CD14-positive monocyte (primary cell): Measurements from ENCODE around the gene TMEM87B. TPM values are rescaled to one million over a fixed set of nuclear protein-coding genes. Genes with fewer than 3 reads are reported as not detected.

Experiments used
- DNase-seq, 3 donors: peaks; one replicate each; pipeline ENCODE4 v3.0.0-alpha.2; 2011 to 2022
- H2AFZ ChIP-seq: 2 replicates; pipeline ENCODE4 v1.6.0; 2012; ENCODE audit warnings: mild to moderate bottlenecking, low read depth, low read length, inconsistent platforms; ENCODE audit not compliant: insufficient read depth, poor library complexity, severe bottlenecking
- H3K27ac ChIP-seq, 2 donors: 1 replicate in 1 of 2; 2 replicates in 1 of 2; pipeline ENCODE4 v1.5.1; 2012 to 2013; ENCODE audit warnings: low read length in 2 of 2, control low read depth in 1 of 2, inconsistent platforms in 1 of 2, low read depth in 1 of 2, mild to moderate bottlenecking in 1 of 2
- H3K27me3 ChIP-seq, 2 donors: one replicate each; pipeline versions ENCODE4 v1.6.0 to v1.6.1; 2011 to 2013; ENCODE audit warnings: low read length in 2 of 2; ENCODE audit not compliant: control insufficient read depth in 2 of 2, insufficient read depth in 2 of 2
- H3K36me3 ChIP-seq, 2 donors: replicated peaks in 1 of 2; 1 replicate in 1 of 2; 2 replicates in 1 of 2; pipeline versions ENCODE4 v1.5.1 to v1.6.1; 2012 to 2013; ENCODE audit warnings: low read length in 2 of 2, control low read depth in 1 of 2, inconsistent platforms in 1 of 2, mild to moderate bottlenecking in 1 of 2; ENCODE audit not compliant: insufficient read depth in 2 of 2, control insufficient read depth in 1 of 2
- H3K4me1 ChIP-seq, 2 donors: 1 replicate in 1 of 2; 2 replicates in 1 of 2; pipeline versions ENCODE4 v1.5.1 to v1.6.1; 2012 to 2013; ENCODE audit warnings: low read length in 2 of 2, control low read depth in 1 of 2, inconsistent platforms in 1 of 2, mild to moderate bottlenecking in 1 of 2, moderate library complexity in 1 of 2; ENCODE audit not compliant: insufficient read depth in 2 of 2, control insufficient read depth in 1 of 2
- H3K4me2 ChIP-seq: replicated peaks from 2 replicates; pipeline ENCODE3; 2012; ENCODE audit warnings: low read length, moderate library complexity, mild to moderate bottlenecking; ENCODE audit not compliant: poor library complexity, severe bottlenecking; ENCODE audit errors: extremely low read depth
- H3K4me3 ChIP-seq, 3 experiments: fragments of 200-600 bp in 1 of 3; sonication (generic) in 1 of 3; replicated peaks in 1 of 3; 1 replicate in 2 of 3; 2 replicates in 1 of 3; pipeline ENCODE4 v1.5.1; 2011 to 2013; ENCODE audit warnings: low read length in 3 of 3, mild to moderate bottlenecking in 3 of 3, control low read depth in 2 of 3, low read depth in 2 of 3, inconsistent platforms in 1 of 3, moderate library complexity in 1 of 3
- H3K79me2 ChIP-seq: 2 replicates; pipeline ENCODE4 v1.6.0; 2012; ENCODE audit warnings: mild to moderate bottlenecking, control low read depth, inconsistent platforms, low read length, moderate library complexity; ENCODE audit not compliant: insufficient read depth
- H3K9ac ChIP-seq: 2 replicates; pipeline ENCODE4 v1.6.0; 2017; ENCODE audit warnings: low read length, mild to moderate bottlenecking; ENCODE audit not compliant: insufficient read depth, poor library complexity, severe bottlenecking
- H3K9me3 ChIP-seq, 2 donors: replicated peaks in 1 of 2; 1 replicate in 1 of 2; 2 replicates in 1 of 2; pipeline versions ENCODE4 v1.5.1 to v1.6.1; 2012 to 2013; ENCODE audit warnings: low read length in 2 of 2, control low read depth in 1 of 2; ENCODE audit not compliant: control insufficient read depth in 1 of 2, insufficient read depth in 1 of 2
- H4K20me1 ChIP-seq: 2 replicates; pipeline ENCODE4 v1.6.0; 2012; ENCODE audit warnings: mild to moderate bottlenecking, low read length, control low read depth, moderate library complexity; ENCODE audit not compliant: insufficient read depth
- H3K27ac Mint-ChIP-seq, 7 donors: one replicate each; pipeline ENCODE4 v1.8.0; 2020; ENCODE audit warnings: mild to moderate bottlenecking in 7 of 7, mixed read lengths in 7 of 7, moderate library complexity in 6 of 7, inconsistent platforms in 2 of 7
- H3K27me3 Mint-ChIP-seq, 3 donors: one replicate each; pipeline ENCODE4 v1.8.0; 2021 to 2022; ENCODE audit warnings: low read depth in 3 of 3, mild to moderate bottlenecking in 3 of 3, mixed read lengths in 3 of 3, moderate library complexity in 3 of 3, inconsistent platforms in 1 of 3
- H3K36me3 Mint-ChIP-seq, 2 donors: one replicate each; pipeline ENCODE4 v1.8.0; 2020; ENCODE audit warnings: mixed read lengths in 2 of 2, inconsistent platforms in 1 of 2, mild to moderate bottlenecking in 1 of 2
- H3K4me1 Mint-ChIP-seq: one replicate; pipeline ENCODE4 v1.8.0; 2020; ENCODE audit warnings: mild to moderate bottlenecking, mixed read lengths
- H3K4me3 Mint-ChIP-seq, 2 donors: one replicate each; pipeline ENCODE4 v1.8.0; 2020; ENCODE audit warnings: mild to moderate bottlenecking in 2 of 2, mixed read lengths in 2 of 2, moderate library complexity in 1 of 2
- H3K9me3 Mint-ChIP-seq, 7 donors: one replicate each; pipeline ENCODE4 v1.8.0; 2020 to 2022; ENCODE audit warnings: mixed read lengths in 7 of 7, mild to moderate bottlenecking in 6 of 7, moderate library complexity in 6 of 7, inconsistent platforms in 2 of 7
- CTCF ChIP-seq: fragments of 200-600 bp; IDR thresholded peaks from one replicate; pipeline ENCODE4 v1.8.0; 2022; ENCODE audit warnings: antibody characterized with exemption, mild to moderate bottlenecking
- WGBS: methylation state at CpG from one replicate; pipeline ENCODE4 v1.1.5; 2013; ENCODE audit warnings: missing lambda C conversion rate; ENCODE audit not compliant: insufficient coverage; 5-methylcytosine and 5-hydroxymethylcytosine counted together
- intact Hi-C, 2 donors: fragments of 100-400 bp; cut with micrococcal nuclease; formaldehyde crosslinking; loops; one replicate each; pipeline versions ENCODE4 v1.15.0 to v1.15.1; 2023
- polyA plus RNA-seq, 3 donors: library from polyadenylated mRNA; depleted of rRNA in 1 of 3; unstranded in 2 of 3; stranded (reverse) in 1 of 3; fragments of 300-500 nt in 2 of 3; fragments of >200 nt in 1 of 3; fragmentation: Illumina TruSeq in 2 of 3; gene quantifications; 1 replicate in 2 of 3; 2 replicates in 1 of 3; pipeline ENCODE4 v1.2.3, GENCODE V29; 2012 to 2021

The TMEM87B gene
- polyA plus RNA-seq, 3 donors: 9.1 to 13.4 (median 11.4) TPM

- Histone ChIP-seq H3K9ac (no peak overlapping the region), H3K4me3 (no peak overlapping the region), H3K36me3 (no peaks in the 10 kb centered on the region), H3K4me1 (peaks cover 8 to 10% of the 10 kb centered on the region in 2 donors), H3K27ac (no peak overlapping the region), H4K20me1 (no peaks in the 10 kb centered on the region), H3K4me2 (no peak overlapping the region), H3K9me3 (no peaks in the 10 kb centered on the region), H3K27me3 (no peaks in the 10 kb centered on the region), H3K79me2 (no peaks in the 10 kb centered on the region), H2AFZ (no peak overlapping the region)
- Mint-ChIP-seq H3K9me3 (peaks cover 0 to 5% (median 0%) of the 10 kb centered on the region in 7 donors), H3K27me3 (peaks cover 0 to 5% (median 2%) of the 10 kb centered on the region in 3 donors), H3K4me3 (no peak overlapping the region), H3K27ac (no peak overlapping the region), H3K36me3 (no peaks in the 10 kb centered on the region), H3K4me1 (peaks cover 15% of the 10 kb centered on the region)
- DNase-seq: no peak
- intact Hi-C loops: no loop called here
- TF ChIP-seq CTCF: no peak
- WGBS: 79% methylated on average over 9 of the region's 14 CpGs
These were observed 99.4 kb downstream of the TMEM87B start for GRCh38 chr2:112154246-112155117.

GRCh38 chr2:112155331-112156151 lies 100.5 kb downstream of the TMEM87B start:
- H3K4me1 ChIP-seq: peaks cover 8 to 10% of the 10 kb centered on the region in 2 donors
- H3K79me2 ChIP-seq: no peaks in the 10 kb centered on the region
- no peak overlapping the region for H3K27ac ChIP-seq
- H3K36me3 ChIP-seq: no peaks in the 10 kb centered on the region
- no peaks in the 10 kb centered on the region for H3K36me3 Mint-ChIP-seq
- DNase-seq: peak in 1 of 3 donors; percentile 3
- 39% methylated on average over 24 of the region's 27 CpGs for WGBS
- H3K4me2 ChIP-seq: peak overlapping the region; percentile 61
- H2AFZ ChIP-seq: peak overlapping the region; percentile 85
- peak overlapping the region; percentile 63 to 84 for H3K4me3 Mint-ChIP-seq
- H3K27me3 ChIP-seq: no peaks in the 10 kb centered on the region
- no peak for TF ChIP-seq CTCF
- H3K27me3 Mint-ChIP-seq: peaks cover 0 to 5% (median 2%) of the 10 kb centered on the region in 3 donors
- peaks cover 0 to 3% of the 10 kb centered on the region in 2 donors for H3K9me3 ChIP-seq
- H3K9me3 Mint-ChIP-seq: peaks cover 0 to 10% (median 2%) of the 10 kb centered on the region in 7 donors
- no peaks in the 10 kb centered on the region for H4K20me1 ChIP-seq
- H3K9ac ChIP-seq: peak overlapping the region; percentile 40
- H3K27ac Mint-ChIP-seq: peak overlapping the region in 2 of 7 donors; percentile 31 to 63
- H3K4me1 Mint-ChIP-seq: peaks cover 15% of the 10 kb centered on the region
- H3K4me3 ChIP-seq: peak overlapping the region in 2 of 3 experiments; percentile 3 to 50
- intact Hi-C loops: no loop called here
